T-helper 2 cell treated with Interferon-gamma antibody and Interleukin-4, amounts not matched to agents 100 ng/mL and 5 ng/mL, for 36 hours (primary cell): ENCODE data around the gene HS6ST1. TPM values are rescaled to one million over a fixed set of nuclear protein-coding genes. Genes with fewer than 3 reads are reported as not detected.

Experiments used
- intact Hi-C: fragments of 100-400 bp; cut with micrococcal nuclease; formaldehyde crosslinking; loops from one replicate; pipeline ENCODE4 v1.15.1; 2023
- total RNA-seq: library from RNA; stranded (reverse); gene quantifications from 2 replicates; pipeline ENCODE4 v1.2.3, GENCODE V29; 2022

The HS6ST1 gene
- total RNA-seq, 1 donor from 2014 or later, result 14.7 TPM

DNA sequence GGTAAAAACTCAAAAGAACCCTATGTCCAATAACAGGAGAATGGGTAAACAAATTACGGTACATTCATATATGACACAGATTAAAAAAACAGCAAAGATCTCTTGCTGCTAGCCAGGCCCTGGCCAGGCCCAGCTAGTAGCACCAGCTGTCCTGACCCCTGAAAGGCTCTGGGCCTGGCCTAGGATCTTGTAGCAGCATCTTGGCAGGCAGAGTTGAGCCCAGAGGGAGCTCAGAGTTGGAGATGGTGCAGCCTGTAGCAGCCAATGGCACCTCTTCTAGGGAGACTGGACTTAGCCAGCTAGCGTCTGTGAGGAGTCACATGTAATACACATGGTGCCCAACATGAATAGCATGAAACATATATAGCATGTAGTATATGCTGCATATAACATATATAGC, 69.1 kb downstream of the HS6ST1 start:
- intact Hi-C loops, result no loop called here

DNA sequence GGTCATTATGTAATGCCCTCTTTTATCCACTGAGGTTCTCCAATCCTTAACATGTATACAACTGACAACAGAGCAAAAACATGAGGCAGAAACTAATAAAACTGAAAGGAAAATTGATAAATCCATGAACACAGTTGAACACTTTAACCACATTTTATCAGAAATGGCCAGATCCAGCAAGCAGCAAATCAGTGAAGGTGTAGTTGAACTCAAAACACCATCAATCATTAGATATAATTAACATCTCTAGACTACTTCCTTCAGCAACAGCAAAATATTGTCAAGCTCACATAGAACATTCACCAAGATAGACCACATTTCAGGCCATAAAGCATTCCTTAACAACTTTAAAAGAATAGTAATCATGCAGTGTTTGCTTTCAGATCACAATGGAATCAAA, 72.9 kb downstream of the HS6ST1 start:
- intact Hi-C loops, result no loop called here

- intact Hi-C loops, result no loop called here
Measured at GRCh38 chr2:128241896-128242295, 76.8 kb downstream of the HS6ST1 start.

DNA sequence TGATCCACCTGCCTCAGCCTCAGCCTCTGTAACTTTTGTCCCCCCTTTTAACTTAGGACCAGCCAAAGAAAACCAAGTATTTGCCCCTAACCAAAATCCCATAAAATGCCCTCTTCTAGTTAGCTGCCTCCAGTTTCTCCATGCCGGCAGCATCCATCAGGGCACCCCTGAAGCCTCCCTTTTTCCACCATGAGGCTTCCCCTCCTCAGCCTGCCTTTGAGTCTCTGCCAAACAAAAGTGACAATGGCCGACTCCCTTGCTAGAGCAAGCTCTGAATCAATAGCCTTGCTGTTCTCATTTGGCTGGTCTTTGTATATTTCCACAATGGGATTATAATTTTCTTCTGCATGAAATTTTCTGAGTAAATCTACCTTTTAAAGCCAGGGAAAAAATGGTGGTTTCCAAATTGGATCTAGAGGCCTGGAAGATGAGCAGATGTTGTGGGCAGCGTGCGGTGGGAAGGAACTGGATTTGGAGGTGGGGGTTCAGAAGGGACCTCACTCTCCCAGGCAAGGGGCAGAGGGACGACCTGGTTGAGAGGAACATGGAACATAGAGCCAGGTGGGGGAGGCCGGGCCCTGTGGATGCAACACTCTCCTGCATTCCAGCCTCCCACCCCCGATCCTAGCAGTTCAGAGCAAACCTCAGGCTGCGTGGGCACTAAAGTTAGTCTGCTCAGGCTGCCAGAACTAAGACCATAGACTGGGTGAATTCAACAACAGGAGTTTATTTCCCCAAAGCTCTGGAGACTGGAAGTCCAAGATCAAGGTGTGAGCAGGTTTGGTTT, 80.6 kb downstream of the HS6ST1 start:
- intact Hi-C loops, result loop anchor here (10.0 kb wide), 1 partner anchor 1123 kb away; no protein-coding TSS in a partner anchor

DNA sequence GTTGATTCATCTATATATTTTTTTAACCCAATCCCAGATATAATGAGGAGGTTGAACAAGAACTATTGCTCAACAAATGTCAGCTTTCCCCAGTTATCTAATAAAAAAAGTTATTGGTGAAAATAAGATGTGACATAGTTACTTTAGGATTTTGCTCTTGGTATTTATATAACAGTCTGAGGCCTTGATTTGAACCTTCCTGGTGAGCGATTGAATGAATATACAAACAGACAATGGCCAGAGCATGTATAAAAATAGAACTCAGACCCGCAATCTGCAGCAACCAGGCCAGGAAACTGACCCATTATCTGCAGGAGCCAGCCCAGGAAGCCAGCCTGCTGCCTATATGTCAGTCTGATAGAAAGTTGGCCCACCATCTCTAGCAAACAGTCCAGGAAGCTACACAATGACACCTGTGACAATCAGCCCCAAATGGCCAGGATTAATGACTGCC, 81.6 kb downstream of the HS6ST1 start:
- intact Hi-C loops, result loop anchor here (10.0 kb wide), 1 partner anchor 1122 kb away; no protein-coding TSS in a partner anchor

DNA sequence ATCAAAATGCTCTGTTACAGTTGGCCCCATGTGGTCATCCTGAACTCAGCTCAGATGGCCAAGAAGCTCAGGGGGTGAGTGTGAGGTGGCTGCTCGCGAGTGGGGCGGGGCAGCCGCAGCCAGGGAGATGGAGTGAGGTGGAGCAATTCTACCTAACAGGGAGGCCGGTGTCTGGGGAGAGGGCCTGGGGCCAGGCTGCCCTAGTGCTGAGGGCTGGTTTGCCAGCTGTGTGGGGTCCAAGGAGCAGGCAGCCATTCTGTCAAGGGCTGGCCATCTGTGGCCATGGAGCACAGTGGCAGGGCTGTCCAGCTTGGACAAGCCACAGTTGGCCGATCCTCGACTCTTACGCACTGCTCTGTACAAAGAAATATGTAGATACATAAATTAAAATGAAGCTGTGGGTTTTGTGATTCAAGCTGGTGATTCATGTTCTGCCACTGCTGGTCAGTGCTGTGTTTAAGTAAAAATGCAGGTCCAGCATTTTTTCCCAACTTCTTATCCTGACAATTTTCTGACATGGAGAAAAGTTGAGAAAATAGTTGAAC, 82.1 kb downstream of the HS6ST1 start:
- intact Hi-C loops, result loop anchor here (10.0 kb wide), 1 partner anchor 1122 kb away; no protein-coding TSS in a partner anchor

- intact Hi-C loops, result loop anchor here (10.0 kb wide), 1 partner anchor 1121 kb away; no protein-coding TSS in a partner anchor
Measured at GRCh38 chr2:128235581-128235980, 83.1 kb downstream of the HS6ST1 start.

- intact Hi-C loops, result loop anchor here (5.0 to 10.0 kb wide), 2 partner anchors 37 to 1120 kb away; no protein-coding TSS in a partner anchor
Measured at GRCh38 chr2:128234613-128235012, 84.1 kb downstream of the HS6ST1 start.

- intact Hi-C loops, result loop anchor here (1.0 to 10.0 kb wide), 5 partner anchors 37 to 1119 kb away; no protein-coding TSS in a partner anchor
Measured at GRCh38 chr2:128233790-128234395, 84.8 kb downstream of the HS6ST1 start.

- intact Hi-C loops, result loop anchor here (1.0 to 10.0 kb wide), 5 partner anchors 36 to 1118 kb away; no protein-coding TSS in a partner anchor
Measured at GRCh38 chr2:128232965-128233789, 85.5 kb downstream of the HS6ST1 start.

- intact Hi-C loops, result no loop called here
Measured at GRCh38 chr2:128228894-128229293, 89.8 kb downstream of the HS6ST1 start.

DNA sequence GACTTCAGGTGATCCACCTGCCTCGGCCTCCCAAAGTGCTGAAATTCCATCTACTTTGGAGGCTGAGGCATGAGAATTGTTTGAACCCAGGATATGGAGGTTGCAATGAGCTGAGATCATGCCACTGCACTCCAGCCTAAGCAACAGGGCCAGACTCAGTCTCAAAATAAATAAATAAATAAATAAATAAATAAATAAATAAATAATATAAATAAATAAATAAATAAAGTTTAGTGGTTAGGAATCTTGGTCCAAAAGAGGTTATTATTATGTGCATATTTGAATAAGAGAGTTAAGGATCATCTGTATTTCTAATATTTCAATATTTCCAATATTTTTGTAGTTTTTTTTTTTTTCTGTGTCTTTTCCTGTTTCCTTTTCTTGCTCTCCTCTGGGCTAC, 90.8 kb downstream of the HS6ST1 start:
- intact Hi-C loops, result no loop called here

DNA sequence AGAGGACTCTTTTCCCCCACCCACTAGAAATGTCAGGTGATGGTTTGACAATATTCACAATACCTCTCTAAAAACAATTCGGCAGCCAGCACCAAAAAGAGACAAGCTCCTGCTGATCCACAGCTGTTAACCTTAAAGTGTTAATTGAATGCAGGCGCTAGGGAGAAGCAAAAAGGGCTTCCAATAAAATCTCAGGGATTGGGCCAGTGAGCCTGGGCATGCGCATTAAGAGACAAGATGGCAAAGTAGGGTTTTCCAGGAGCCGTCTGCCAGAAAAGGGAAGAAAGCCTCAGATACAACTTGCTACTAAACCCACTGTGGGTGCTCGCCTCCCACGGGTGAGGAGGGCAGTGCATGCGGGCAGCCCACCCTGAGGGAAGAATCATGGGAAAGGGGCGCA, 98.8 kb downstream of the HS6ST1 start:
- intact Hi-C loops, result no loop called here

DNA sequence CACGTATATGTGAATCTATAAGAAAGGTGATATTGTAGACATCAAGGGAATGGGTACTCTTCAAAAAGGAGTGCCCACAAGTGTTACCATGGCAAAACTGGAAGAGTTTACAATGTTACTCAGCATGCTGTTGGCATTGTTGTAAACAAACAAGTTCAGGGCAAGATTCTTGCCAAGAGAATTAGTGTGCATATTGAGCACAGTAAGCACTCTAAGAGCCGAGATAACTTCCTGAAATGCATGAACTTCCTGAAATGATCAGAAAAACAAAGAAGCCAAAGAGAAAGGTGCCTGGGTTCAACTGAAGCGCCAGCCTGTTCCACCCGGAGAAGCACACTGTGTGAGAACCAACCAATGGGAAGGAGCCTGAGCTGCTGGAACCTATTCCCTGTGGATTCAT, 101.0 kb downstream of the HS6ST1 start:
- intact Hi-C loops, result no loop called here

GRCh38 chr2:128215897-128216642, 102.6 kb downstream of the HS6ST1 start:
- intact Hi-C loops, result no loop called here

Other genes with a start within 250 kb of the HS6ST1 start
- gene UGGT1, start 227.7 kb downstream of the HS6ST1 start, total RNA-seq, result 78.9 and 84.4 TPM in 2 replicates